CD4-positive, alpha-beta memory T cell (primary cell): ENCODE measurements around the gene ARHGAP6. TPM values are rescaled to one million over a fixed set of nuclear protein-coding genes. Genes with fewer than 3 reads are reported as not detected.
"Not testable (repeated sequence)": the region's sequence is repeated elsewhere in the genome, so short reads cannot be mapped to it uniquely, and the experiment has no call there.

Experiments used
- CTCF ChIA-PET: fragments of 350-600 bp; sonication (Branson Sonifier 250); formaldehyde crosslinking; loops from one replicate; lab custom pipeline; 2021; ENCODE audit warnings: inconsistent platforms; ENCODE audit not compliant: partially characterized antibody; lab: Charles Lee
- POLR2A ChIA-PET: fragments of 350-600 bp; sonication (Branson Sonifier 250); formaldehyde crosslinking; loops from one replicate; lab custom pipeline; 2021; ENCODE audit not compliant: partially characterized antibody; lab: Charles Lee
- DNase-seq, 5 donors: peaks; one replicate each; pipeline versions ENCODE4 v3.0.0 to v3.0.0-alpha.2; 2020 to 2022; ENCODE audit warnings: mixed read lengths in 1 of 5
- H3K27ac ChIP-seq: one replicate; pipeline ENCODE4 v1.7.0; 2013; ENCODE audit warnings: low read depth, low read length
- H3K27me3 ChIP-seq: 2 replicates; pipeline ENCODE4 v1.7.0; 2013; ENCODE audit warnings: mild to moderate bottlenecking, low read length, moderate library complexity; ENCODE audit not compliant: insufficient read depth
- H3K36me3 ChIP-seq: 2 replicates; pipeline ENCODE4 v1.7.0; 2013; ENCODE audit warnings: mild to moderate bottlenecking, low read length, moderate library complexity; ENCODE audit not compliant: insufficient read depth
- H3K4me1 ChIP-seq: 2 replicates; pipeline ENCODE4 v1.7.0; 2013; ENCODE audit warnings: mild to moderate bottlenecking, low read length, moderate library complexity; ENCODE audit not compliant: insufficient read depth
- H3K4me3 ChIP-seq, 2 donors: one replicate each; pipeline ENCODE4 v1.7.0; 2013; ENCODE audit warnings: low read length in 2 of 2, mild to moderate bottlenecking in 1 of 2
- H3K9me3 ChIP-seq, 2 donors: one replicate each; pipeline ENCODE4 v1.7.0; 2013; ENCODE audit warnings: low read length in 2 of 2, control low read depth in 1 of 2; ENCODE audit not compliant: control insufficient read depth in 1 of 2
- H3K27ac Mint-ChIP-seq, 7 donors: one replicate each; pipeline ENCODE4 v1.8.0; 2020 to 2021; ENCODE audit warnings: mixed read lengths in 7 of 7, mild to moderate bottlenecking in 6 of 7, inconsistent platforms in 3 of 7, moderate library complexity in 3 of 7
- H3K27me3 Mint-ChIP-seq, 2 donors: one replicate each; pipeline ENCODE4 v1.8.0; 2020 to 2021; ENCODE audit warnings: mixed read lengths in 2 of 2
- H3K36me3 Mint-ChIP-seq, 2 donors: one replicate each; pipeline ENCODE4 v1.8.0; 2020 to 2021; ENCODE audit warnings: mixed read lengths in 2 of 2, inconsistent platforms in 1 of 2, mild to moderate bottlenecking in 1 of 2
- H3K4me1 Mint-ChIP-seq, 4 donors: one replicate each; pipeline ENCODE4 v1.8.0; 2020 to 2021; ENCODE audit warnings: mixed read lengths in 4 of 4, mild to moderate bottlenecking in 1 of 4
- H3K4me3 Mint-ChIP-seq, 8 donors: one replicate each; pipeline ENCODE4 v1.8.0; 2020 to 2021; ENCODE audit warnings: mixed read lengths in 8 of 8, mild to moderate bottlenecking in 7 of 8, moderate library complexity in 6 of 8, inconsistent platforms in 3 of 8
- H3K9me3 Mint-ChIP-seq, 8 donors: one replicate each; pipeline ENCODE4 v1.8.0; 2020 to 2021; ENCODE audit warnings: mixed read lengths in 8 of 8, mild to moderate bottlenecking in 5 of 8, inconsistent platforms in 3 of 8, moderate library complexity in 1 of 8
- intact Hi-C: fragments of 100-400 bp; cut with micrococcal nuclease; formaldehyde crosslinking; loops from one replicate; pipeline ENCODE4 v1.15.1; 2023
- polyA plus RNA-seq, 2 donors: library from polyadenylated mRNA; unstranded; fragments of 300-500 nt; fragmentation: Illumina TruSeq; gene quantifications; one replicate each; pipeline ENCODE4 v1.2.3, GENCODE V29; 2021
- total RNA-seq, 2 experiments: library from RNA; stranded (reverse); gene quantifications; one replicate each; pipeline ENCODE4 v1.2.3, GENCODE V29; 2021

ARHGAP6 gene
- total and polyA plus RNA-seq, 4 experiments from 2014 or later = not detected

DNA sequence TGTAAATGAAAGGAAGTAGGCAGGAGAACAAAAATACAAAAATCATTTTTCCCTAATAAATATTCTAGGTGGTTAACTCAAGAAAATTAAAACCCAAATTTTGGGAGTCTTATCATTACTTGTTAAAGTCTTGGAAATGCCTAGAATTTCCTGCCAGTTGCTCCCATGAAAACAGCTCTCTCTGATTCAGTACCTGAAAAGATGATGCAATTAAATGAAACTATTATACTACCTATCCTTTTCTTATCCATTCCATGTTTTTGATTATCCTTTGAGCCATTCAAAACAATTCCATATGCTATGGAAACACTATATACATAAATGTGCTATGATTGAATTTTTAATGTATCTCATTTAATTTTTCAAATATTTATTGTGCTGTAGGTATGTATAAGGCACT lies 423.0 kb downstream of the ARHGAP6 start:
- no peaks in the 10 kb centered on the region for H3K4me1 ChIP-seq
- H3K27ac Mint-ChIP-seq = no peak overlapping the region
- no peaks in the 10 kb centered on the region for H3K9me3 ChIP-seq
- peaks cover 0 to 2% (median 0%) of the 10 kb centered on the region in 8 donors for H3K9me3 Mint-ChIP-seq
- H3K36me3 Mint-ChIP-seq = no peaks in the 10 kb centered on the region
- no peaks in the 10 kb centered on the region for H3K4me1 Mint-ChIP-seq
- H3K4me3 ChIP-seq = no peak overlapping the region
- H3K27me3 Mint-ChIP-seq = peaks cover 0 to 2% of the 10 kb centered on the region in 2 donors
- ChIA-PET CTCF (no interaction called here), POLR2A (no interaction called here)
- no peaks in the 10 kb centered on the region for H3K27me3 ChIP-seq
- H3K36me3 ChIP-seq = no peaks in the 10 kb centered on the region
- H3K27ac ChIP-seq = no peak overlapping the region
- DNase-seq = no peak
- no peak overlapping the region for H3K4me3 Mint-ChIP-seq
- intact Hi-C loops = no loop called here

GRCh38 chrX:11241720-11242119 lies 424.0 kb downstream of the ARHGAP6 start:
- peaks cover 0 to 2% of the 10 kb centered on the region in 2 donors for H3K27me3 Mint-ChIP-seq

DNA sequence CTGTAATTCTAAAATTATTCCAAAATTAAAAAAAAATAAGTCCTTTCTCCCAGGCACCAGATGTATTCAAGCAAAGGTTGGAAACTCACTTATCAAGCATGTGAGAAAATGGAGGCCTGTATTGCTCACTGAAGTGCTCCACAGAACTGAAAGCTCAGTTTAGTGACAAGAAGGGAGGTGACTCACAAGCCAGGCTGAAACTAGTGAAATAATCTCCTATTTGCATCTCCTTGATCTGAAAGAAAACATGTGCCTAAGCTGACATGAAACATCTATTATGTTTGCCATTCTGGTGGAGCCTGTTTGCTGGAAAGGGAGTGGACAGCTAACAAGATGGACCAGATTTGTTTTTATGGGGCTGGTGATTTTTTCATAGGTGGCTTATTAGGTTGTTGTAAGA lies 426.5 kb downstream of the ARHGAP6 start:
- no peak for DNase-seq
- CTCF ChIA-PET = no interaction called here
- POLR2A ChIA-PET = no interaction called here
- intact Hi-C loops = no loop called here
- H3K4me1 Mint-ChIP-seq = no peaks in the 10 kb centered on the region
- no peak overlapping the region for H3K4me3 Mint-ChIP-seq
- Histone ChIP-seq H3K4me1 (no peaks in the 10 kb centered on the region), H3K4me3 (no peak overlapping the region), H3K27ac (no peak overlapping the region), H3K36me3 (no peaks in the 10 kb centered on the region), H3K27me3 (no peaks in the 10 kb centered on the region), H3K9me3 (no peaks in the 10 kb centered on the region)
- H3K27me3 Mint-ChIP-seq = no peaks in the 10 kb centered on the region
- H3K9me3 Mint-ChIP-seq = peaks cover 0 to 6% (median 0%) of the 10 kb centered on the region in 8 donors
- H3K27ac Mint-ChIP-seq = no peak overlapping the region
- no peaks in the 10 kb centered on the region for H3K36me3 Mint-ChIP-seq

More at GRCh38 chrX:11241720-11242119, 424.0 kb downstream of the ARHGAP6 start:
- H3K4me3 ChIP-seq = no peak overlapping the region
- ChIA-PET CTCF (no interaction called here), POLR2A (no interaction called here)
- no peaks in the 10 kb centered on the region for H3K9me3 ChIP-seq
- Mint-ChIP-seq H3K4me1 (no peaks in the 10 kb centered on the region), H3K27ac (no peak overlapping the region), H3K9me3 (peaks cover 0 to 2% (median 0%) of the 10 kb centered on the region in 8 donors), H3K36me3 (no peaks in the 10 kb centered on the region), H3K4me3 (no peak overlapping the region)
- intact Hi-C loops = no loop called here
- no peaks in the 10 kb centered on the region for H3K27me3 ChIP-seq
- H3K36me3 ChIP-seq = no peaks in the 10 kb centered on the region
- DNase-seq = no peak
- H3K27ac ChIP-seq = no peak overlapping the region
- H3K4me1 ChIP-seq = no peaks in the 10 kb centered on the region

- H3K4me1 ChIP-seq, H3K4me1 Mint-ChIP-seq, POLR2A ChIA-PET, H3K4me3 ChIP-seq, H3K27me3 Mint-ChIP-seq, intact Hi-C loops, DNase-seq, H3K9me3 Mint-ChIP-seq, H3K36me3 ChIP-seq, H3K27ac Mint-ChIP-seq, H3K27me3 ChIP-seq, CTCF ChIA-PET, H3K4me3 Mint-ChIP-seq, H3K27ac ChIP-seq, H3K9me3 ChIP-seq, H3K36me3 Mint-ChIP-seq: not testable (repeated sequence)
Observed at GRCh38 chrX:11235377-11235776, 430.3 kb downstream of the ARHGAP6 start.

GRCh38 chrX:11215191-11215921 lies 450.4 kb downstream of the ARHGAP6 start:
- no peaks in the 10 kb centered on the region for H3K36me3 Mint-ChIP-seq
- no peaks in the 10 kb centered on the region for H3K4me1 Mint-ChIP-seq
- H3K27me3 Mint-ChIP-seq = no peaks in the 10 kb centered on the region
- Histone ChIP-seq H3K9me3 (no peaks in the 10 kb centered on the region), H3K4me1 (no peaks in the 10 kb centered on the region), H3K27me3 (no peaks in the 10 kb centered on the region), H3K27ac (no peak overlapping the region), H3K36me3 (no peaks in the 10 kb centered on the region), H3K4me3 (no peak overlapping the region)
- POLR2A ChIA-PET = no interaction called here
- H3K27ac Mint-ChIP-seq = no peak overlapping the region
- DNase-seq = no peak
- intact Hi-C loops = no loop called here
- peaks cover 0 to 15% (median 8%) of the 10 kb centered on the region in 8 donors for H3K9me3 Mint-ChIP-seq
- H3K4me3 Mint-ChIP-seq = no peak overlapping the region
- CTCF ChIA-PET = no interaction called here

GRCh38 chrX:11214346-11215190 lies 451.2 kb downstream of the ARHGAP6 start:
- Mint-ChIP-seq H3K36me3 (no peaks in the 10 kb centered on the region), H3K27me3 (no peaks in the 10 kb centered on the region), H3K4me1 (no peaks in the 10 kb centered on the region), H3K27ac (no peak overlapping the region), H3K9me3 (peaks cover 0 to 15% (median 8%) of the 10 kb centered on the region in 8 donors), H3K4me3 (no peak overlapping the region)
- ChIA-PET POLR2A (no interaction called here), CTCF (no interaction called here)
- H3K27ac ChIP-seq = no peak overlapping the region
- H3K4me3 ChIP-seq = no peak overlapping the region
- intact Hi-C loops = no loop called here
- no peaks in the 10 kb centered on the region for H3K36me3 ChIP-seq
- H3K9me3 ChIP-seq = no peaks in the 10 kb centered on the region
- H3K27me3 ChIP-seq = no peaks in the 10 kb centered on the region
- peak in 1 of 5 donors; percentile 37 for DNase-seq
- no peaks in the 10 kb centered on the region for H3K4me1 ChIP-seq

DNA sequence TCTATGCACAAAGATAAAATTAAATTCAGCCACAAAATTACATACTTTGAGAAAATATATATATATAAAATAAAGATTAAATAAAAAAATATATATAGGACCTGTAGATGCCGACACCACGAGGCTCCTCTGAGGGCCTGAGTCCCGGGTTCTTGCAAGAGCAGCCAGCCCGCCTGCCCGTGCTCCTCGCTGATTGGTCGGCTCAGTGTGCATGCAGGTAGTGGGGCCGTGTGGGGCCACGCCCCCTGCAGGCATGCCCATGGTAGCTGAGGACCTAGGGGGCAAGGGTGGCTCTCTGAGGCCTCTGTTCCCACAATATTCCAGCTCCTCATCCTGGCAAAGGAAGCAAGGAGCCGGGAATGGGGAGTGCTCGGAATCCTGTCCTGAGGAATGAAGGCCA lies 453.0 kb downstream of the ARHGAP6 start:
- intact Hi-C loops = no loop called here
- Histone ChIP-seq H3K4me3 (no peak overlapping the region), H3K9me3 (no peaks in the 10 kb centered on the region), H3K4me1 (no peaks in the 10 kb centered on the region), H3K27ac (no peak overlapping the region), H3K36me3 (no peaks in the 10 kb centered on the region), H3K27me3 (no peaks in the 10 kb centered on the region)
- H3K27me3 Mint-ChIP-seq = no peaks in the 10 kb centered on the region
- peaks cover 0 to 11% (median 4%) of the 10 kb centered on the region in 8 donors for H3K9me3 Mint-ChIP-seq
- no peak overlapping the region for H3K4me3 Mint-ChIP-seq
- DNase-seq = no peak
- H3K36me3 Mint-ChIP-seq = no peaks in the 10 kb centered on the region
- ChIA-PET POLR2A (no interaction called here), CTCF (no interaction called here)
- no peaks in the 10 kb centered on the region for H3K4me1 Mint-ChIP-seq
- H3K27ac Mint-ChIP-seq = no peak overlapping the region
